GM21447 (cell line): Measurements from ENCODE around the gene OR8K3.

Source experiments
- ATAC-seq: cut with Tn5 transposase; IDR thresholded peaks from one replicate; pipeline ENCODE4 v1.9.1; 2021; ENCODE audit not compliant: unreplicated experiment

OR8K3 gene

DNA sequence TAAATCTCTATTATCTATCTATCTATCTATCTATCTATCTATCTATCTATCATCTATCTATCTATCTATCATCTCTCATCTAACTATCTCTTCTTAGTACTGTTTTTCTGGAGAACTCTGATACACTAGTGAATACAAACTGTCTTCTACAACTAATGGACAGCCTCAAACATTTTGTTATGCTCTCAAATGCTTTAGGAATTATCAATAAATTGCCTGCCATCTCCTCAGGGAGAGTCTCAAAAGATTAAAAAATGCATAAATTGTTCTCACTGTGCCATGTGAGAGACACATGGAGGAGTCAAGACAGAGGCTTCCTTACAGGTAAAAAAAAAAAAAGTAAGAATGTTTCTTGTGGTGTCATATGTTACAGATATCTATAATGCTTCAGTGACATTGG lies at the start of gene OR8K3:
Gene OR8K3 (plus strand): TSS at position 301 of the 400 bp plus-strand sequence. CDS start 3,163 bp downstream, outside the sequence.
- ATAC-seq: no peak

DNA sequence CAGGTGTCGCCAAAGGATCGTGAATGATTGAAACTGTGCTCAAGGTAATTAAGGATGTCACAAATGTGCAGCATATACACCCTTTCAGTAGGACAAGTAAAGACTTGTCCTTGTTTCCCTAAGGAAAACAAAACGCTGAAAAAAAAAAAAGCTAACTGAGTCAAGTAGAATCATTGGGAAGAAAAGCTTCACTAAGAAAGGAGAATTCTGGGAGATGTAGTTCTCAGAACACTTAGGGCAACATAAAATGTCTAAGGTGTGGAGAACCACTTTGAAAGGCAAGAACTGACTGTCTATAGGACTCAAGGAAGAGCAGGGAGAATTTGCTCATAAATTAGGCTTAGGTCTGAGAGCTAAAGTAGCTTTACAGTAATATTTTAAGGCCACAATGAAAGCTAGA lies 43.9 kb upstream of the OR8K3 start:
- ATAC-seq: no peak

DNA sequence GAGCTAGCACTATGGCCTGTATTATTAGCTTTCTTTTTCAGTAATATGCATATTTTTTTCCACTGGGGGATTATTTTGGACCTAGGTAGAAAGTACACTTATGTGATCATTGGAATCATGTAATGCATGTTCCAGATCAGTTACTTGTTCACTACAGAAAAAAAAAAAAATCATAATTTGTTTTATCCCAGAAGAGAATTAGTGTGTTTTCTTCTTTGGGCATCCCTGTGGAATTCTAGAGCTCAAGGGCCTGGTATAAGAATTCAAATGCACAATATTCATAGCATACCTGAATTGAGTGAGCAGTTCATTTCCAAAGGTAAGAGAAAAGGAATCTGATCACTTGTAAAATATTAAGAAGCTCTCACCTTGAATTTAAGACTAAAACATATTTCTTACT lies 41.1 kb upstream of the OR8K3 start, which contains the start of gene OR5T1:
Gene OR5T1 (plus strand): TSS at position 301 of the 400 bp plus-strand sequence. CDS start 1,485 bp downstream, outside the sequence.
- ATAC-seq: no peak

- ATAC-seq: no peak
These were observed 22.8 kb upstream of the OR8K3 start, which contains the start of gene OR8H1 for GRCh38 chr11:56292154-56292553. Gene OR8H1, minus strand, starts transcription at chr11:56292254. Its CDS starts 1,192 bp downstream, at chr11:56291062.

DNA sequence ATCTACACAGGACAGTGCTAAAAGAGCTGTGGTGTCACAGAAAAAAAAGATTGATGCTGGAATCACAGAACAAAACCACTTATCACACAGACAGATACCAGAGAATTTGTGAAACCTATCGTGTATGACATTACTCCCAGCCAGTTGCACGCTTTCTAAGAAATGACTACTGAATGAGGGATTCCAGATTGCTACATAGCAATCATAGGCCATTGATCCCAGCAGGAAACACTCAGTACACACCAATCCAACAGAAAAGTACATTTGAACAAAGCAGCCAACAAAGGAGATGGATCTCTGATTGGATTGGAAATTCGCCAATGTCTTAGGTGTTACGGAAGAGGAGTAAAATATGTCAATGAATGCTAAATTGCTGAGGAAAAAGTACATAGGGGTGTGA lies 18.0 kb upstream of the OR8K3 start:
- ATAC-seq: no peak

DNA sequence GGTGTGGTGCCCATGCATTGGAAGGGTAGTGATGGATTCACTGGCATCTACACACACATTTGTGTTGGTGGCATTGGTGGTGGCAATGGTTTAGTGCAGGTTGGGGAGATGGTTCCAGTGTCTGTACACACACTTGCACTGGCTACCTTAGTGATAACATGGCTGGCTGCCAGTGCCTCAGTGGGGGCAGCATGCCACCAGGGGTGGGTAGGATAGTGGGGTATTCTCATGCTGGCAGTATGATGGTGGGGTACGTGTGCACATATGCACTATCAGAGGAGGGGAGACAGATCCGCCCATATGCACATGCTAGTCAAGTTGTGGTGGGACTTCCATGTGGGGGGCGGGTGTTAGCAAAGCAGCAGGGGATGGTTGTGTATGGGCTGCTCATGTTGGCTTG lies 7.1 kb upstream of the OR8K3 start:
- no peak for ATAC-seq

GRCh38 chr11:56331861-56332491 lies 17.0 kb downstream of the OR8K3 start:
- ATAC-seq: no peak

GRCh38 chr11:56333156-56333555 lies 18.2 kb downstream of the OR8K3 start:
- no peak for ATAC-seq

GRCh38 chr11:56340289-56340688 lies 25.3 kb downstream of the OR8K3 start:
- no peak for ATAC-seq

GRCh38 chr11:56345739-56346138 lies 30.8 kb downstream of the OR8K3 start, which contains the start of gene OR8K1:
Gene OR8K1, plus strand, starts transcription at chr11:56346039. Its CDS starts 0 bp downstream, at chr11:56346039.
- no peak for ATAC-seq

DNA sequence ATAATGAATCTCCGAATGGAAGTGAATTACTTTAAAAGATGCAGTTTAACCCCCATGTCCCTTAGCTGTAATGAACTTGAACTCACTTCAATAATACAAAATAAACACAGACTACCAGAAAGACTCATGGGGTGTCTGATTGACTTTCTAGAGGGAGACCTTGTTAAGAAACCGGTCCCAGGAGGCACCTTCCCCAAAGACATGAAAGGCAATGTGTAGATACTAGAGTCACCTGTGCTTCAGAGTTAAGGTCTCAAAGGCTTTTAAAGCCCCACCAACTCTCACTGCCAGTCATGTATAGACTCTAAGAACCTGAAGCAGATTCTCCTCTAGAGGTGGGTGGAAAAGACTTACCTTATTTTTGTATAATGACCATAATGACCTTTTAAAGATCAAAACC lies 39.0 kb downstream of the OR8K3 start, which contains the start of gene OR8J1:
Gene OR8J1 (plus strand): TSS at position 301 of the 400 bp plus-strand sequence. CDS start 5,956 bp downstream, outside the sequence.
- ATAC-seq: no peak
